GM21723 (cell line): ENCODE data around the gene CYB5D1.
A peak's percentile ranks its signal among the peaks of the same experiment; 100 is the strongest.
"Not testable (repeated sequence)": the region's sequence is repeated elsewhere in the genome, so short reads cannot be mapped to it uniquely, and the experiment has no call there.

Source experiments
- ATAC-seq: cut with Tn5 transposase; IDR thresholded peaks from one replicate; pipeline ENCODE4 v1.9.1; 2021; ENCODE audit warnings: mild to moderate bottlenecking, moderate library complexity; ENCODE audit not compliant: unreplicated experiment

CYB5D1 gene

DNA sequence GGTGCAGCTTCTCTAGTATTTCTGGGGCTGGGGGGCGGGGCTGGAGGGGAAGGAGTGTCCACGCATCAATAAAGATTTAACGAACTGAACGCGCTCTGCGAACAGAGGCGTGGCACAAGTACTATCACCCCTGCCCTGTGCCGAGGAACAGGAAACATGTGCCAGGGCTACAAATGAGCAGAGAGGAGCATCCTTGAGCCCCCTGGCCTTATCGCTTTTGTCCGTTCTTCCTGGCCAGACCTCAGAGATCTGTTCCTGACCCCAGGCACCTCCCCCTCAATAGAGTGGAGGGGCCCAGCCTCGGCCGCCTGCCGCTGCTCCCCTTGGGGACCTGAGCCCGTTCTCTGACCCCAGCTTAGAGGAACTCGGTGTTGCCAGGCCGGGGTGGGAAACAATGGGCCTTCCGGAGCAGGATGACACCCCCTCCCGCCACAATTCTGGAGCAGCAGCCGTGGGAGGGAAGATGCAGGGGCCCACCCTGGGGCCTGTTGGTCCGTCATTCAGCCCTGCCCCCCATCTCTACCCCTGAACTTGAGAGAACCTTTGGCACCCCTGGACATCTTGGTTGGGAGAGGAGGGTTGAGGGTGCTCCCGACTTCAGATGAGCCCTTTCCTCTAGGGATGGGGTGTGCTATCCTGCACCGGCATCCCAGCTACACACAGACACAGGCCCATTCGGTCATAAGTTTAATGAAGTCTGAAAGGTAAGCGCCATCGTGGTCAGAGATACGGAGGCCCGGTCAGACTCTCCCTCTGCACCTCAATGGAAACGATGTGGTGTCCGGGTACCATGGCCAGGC lies 1.6 kb upstream of the CYB5D1 start:
- ATAC-seq, result no peak

DNA sequence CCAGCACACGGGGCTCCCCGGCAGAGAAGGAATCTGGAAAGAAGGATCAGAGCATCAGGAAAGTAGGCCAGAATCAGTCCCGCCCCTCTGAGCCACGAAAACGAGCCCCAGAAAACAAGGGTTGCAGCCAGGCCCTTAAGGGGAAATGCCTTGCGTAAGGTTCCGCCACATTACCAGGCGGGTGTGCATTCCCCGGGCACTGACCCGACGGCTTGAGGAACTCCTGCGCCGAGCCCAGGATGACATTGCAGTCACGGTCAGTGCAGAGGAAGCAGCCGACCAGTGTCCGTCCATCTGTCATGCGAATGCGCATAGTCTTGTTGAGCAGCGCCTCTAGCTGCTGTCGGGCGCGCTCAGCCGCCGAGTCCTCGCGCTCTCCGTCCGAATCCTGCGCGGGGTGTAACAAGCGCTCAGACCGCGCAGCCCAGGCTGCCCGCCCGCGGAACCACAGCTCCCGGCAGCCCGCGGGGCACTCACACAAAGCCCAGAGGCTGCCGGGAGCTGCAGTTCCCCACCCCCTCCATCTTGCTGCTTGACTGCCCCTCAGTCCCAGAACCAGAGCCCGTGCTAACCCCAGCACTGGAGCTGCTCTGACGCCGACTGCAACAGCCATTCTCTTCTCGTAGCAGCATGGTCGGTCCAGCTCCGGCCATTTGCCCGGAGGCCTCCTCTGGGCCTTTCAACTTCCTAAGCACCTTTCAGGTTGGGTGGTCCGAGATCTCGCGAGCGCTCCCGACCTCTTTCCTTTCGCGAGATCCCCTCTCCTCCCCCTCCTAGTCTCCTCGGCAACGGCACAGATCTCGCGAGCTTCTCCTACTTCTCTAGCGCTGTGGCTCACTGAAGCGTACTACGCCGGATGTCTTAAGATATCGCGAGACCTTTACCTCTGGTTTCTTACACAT lies 741 bp upstream of the CYB5D1 start, which contains the start of gene NAA38:
NAA38 (minus strand) TSS at position 749 of the 902 bp plus-strand sequence; CDS start at position 653, 96 bp downstream.
- ATAC-seq, result peak; percentile 76

DNA sequence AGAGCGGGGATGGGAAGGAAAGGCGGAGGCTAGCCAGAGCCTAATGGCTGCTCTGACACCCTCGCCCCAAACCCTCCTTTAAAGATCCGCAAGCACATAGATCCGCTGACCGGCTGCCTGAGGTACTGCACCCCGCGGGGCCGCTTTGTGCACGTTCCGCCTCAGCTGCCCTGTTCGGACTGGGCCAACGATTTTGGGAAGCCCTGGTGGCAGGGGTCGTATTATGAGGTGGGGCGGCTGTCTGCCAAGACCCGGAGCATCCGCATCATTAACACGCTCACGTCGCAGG lies 663 bp downstream of the CYB5D1 start:
- no peak for ATAC-seq

DNA sequence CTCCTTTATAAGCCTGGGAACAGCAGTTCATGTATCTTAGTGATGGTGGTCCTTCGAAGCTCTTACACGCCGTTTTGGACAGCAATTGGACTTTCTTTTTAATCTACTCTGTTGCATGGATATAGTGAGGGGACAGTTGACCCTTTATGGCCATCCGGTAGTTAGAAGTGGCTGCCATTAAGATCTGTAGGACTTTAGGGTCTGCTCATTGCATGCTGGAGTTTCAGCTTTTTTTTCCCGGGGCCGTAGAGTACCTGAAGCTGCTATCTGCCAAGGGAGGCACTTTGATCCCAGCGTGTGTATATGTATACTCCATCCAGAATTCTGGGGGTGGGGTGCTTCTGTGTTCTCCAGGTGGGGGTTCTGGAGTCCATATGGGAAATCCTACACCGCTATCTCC lies 1.2 kb downstream of the CYB5D1 start:
- no peak for ATAC-seq

DNA sequence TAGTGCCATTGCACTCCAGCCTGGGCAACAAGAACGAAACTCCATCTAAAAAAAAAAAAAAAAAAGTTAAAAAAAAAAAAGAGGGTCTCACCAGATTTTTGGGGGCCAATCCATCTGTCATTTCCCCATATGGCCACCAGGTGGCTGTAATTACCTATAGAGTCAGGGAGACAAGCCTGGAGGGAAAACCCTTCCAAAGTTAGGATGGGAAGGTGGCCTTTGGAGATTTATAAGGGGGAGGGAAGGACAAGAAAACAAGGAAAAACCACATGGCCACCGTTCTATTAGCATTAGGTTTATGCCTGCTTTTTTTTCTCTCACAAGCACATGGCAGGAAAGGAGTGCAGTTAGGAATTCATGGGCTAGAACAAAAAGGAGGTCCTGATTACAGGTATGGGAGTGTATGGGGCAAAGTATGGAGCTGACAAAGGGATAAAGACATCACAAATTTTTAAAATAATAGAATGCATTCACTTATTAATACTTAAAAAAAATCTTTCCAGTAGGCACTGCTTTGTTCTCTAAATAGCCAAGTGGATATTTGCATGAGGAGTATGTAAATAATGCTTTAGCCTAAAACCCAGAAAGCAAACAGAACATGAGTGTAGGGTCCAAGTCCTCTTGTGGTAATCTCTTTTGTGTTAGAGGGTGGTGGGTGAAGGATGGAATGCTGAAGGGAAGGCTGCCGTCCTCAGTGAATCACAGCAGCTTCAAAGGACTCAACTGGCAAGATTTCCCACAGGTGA lies 5.1 kb downstream of the CYB5D1 start:
- ATAC-seq, result no peak

DNA sequence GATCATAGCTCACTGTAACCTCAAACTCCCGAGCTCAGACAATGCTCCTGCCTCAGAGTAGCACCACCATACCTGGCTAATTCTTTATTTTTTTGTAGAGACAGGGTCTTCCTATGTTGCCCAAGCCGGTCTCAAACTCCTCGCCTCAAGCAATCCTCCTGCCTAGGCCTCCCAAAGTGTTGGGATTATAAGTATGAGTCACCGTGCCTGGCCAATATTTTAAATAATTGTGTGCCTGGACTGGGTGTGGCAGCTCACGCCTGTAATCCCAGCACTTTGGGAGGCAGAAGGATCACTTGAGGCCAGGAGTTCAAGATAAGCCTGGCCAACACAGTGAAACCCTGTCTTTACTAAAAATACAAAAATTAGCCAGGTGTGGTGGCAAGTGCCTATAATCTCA lies 6.6 kb downstream of the CYB5D1 start:
- ATAC-seq, result not testable (repeated sequence)

DNA sequence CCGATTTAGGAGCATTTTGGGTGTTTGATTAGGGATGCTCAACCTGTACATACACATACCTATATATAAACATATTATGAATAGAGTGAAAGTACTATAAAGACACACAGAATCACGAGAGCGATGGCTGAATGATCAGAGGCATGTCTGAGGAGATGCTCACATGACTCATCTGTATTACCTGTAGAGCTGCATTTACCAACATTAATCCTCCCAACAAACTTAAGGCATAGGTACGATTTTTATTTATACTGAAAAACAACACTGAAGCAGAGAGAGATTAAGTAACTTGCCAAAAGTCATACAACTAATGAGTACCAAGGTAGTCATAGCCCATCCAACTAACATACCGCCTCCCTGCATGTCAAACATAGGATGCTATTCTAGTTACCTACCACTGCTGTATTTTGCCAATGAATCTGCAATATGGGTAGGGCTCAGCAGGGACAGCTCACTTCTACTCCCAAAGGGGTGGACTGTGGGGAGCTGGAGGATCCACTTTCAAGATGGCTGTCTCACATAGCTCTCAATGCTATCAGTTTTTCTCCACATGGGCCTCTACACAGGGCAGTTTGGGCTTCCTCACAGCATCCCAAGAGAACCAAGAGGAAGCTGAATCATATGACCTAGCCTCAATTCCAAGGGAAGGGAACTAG lies 7.3 kb downstream of the CYB5D1 start:
- no peak for ATAC-seq

DNA sequence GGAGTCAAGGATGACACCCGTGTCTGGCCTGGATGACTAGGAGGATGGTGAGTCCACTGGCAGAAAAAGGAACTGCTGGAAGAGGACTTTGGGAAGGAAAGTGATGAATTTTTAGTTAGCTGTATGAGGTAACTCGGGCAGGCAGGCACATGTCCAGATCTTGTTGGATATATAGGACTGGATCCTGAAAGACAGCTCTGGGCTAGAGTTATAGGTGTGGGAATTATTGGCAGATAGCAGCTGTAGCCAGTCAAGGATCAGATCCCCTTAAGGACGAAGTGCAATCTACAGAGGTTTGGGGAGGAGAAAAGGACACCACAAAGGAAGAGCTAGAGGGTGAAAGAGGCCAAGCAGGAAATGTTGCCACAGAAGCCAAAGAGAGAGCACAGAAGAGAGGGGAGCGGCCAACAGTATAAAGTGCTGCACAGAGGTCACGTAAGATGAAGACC lies 10.1 kb downstream of the CYB5D1 start:
- no peak for ATAC-seq

DNA sequence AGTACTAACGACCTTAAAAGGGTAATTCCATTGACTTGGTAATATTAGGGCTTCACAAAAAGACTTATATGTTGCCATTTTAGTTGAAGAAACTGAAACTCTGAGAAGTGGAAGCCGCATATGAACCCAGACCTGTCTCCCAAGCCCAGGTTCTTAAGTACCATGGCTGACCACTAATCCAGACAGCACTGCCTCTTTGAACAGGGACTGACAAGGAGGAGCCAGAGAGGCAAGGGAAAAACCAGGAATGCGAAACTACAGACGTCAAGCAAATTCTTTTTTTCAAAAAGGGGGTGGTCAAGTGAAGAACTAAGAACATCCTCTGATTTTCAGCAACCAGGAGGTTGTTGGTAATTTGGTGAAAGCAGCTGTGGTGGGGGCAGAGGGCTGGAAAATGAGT lies 15.2 kb downstream of the CYB5D1 start:
- no peak for ATAC-seq

DNA sequence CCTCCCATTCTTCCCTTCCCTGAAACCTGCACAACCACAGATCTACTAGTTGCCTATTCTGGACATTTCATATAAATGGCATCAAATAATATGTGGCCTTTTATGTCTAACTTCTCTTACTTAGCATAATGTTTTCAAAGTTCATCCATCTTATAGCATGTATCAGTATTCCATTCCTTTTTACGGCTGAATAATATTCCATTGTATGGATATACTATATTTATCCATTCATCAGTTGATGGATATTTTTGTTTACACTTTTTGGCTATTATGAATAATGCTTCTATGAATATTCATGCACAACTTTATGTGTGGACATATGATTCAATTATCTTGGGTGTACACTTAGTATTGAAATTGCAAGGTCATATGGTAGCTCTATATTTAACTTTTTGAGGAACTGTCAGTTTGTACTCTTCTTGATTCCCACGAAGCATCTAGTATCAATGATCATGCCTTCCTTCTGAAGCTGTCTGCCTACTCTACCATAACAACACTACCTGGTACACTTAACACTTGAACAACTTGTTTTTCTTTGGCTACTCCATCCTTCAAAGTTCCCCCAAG lies 18.1 kb downstream of the CYB5D1 start:
- ATAC-seq, result no peak

DNA sequence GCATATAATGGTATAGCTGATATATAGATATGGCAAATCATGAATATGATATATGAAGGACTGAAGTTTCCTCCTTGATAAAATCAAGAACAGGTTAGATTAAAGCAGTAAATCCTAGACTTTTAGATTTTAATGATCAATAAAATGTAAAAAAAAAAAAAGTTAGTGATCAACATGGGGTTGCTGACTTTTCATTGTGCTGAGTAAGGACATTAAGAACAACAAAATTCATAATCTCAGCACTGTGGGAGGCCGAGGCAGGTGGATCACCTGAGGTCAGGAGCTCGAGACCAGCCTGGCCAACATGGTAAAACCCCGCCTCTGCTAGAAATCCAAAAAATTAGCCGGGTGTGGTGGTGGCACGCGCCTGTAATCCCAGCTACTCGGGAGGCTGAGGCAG lies 20.4 kb downstream of the CYB5D1 start:
- no peak for ATAC-seq

DNA sequence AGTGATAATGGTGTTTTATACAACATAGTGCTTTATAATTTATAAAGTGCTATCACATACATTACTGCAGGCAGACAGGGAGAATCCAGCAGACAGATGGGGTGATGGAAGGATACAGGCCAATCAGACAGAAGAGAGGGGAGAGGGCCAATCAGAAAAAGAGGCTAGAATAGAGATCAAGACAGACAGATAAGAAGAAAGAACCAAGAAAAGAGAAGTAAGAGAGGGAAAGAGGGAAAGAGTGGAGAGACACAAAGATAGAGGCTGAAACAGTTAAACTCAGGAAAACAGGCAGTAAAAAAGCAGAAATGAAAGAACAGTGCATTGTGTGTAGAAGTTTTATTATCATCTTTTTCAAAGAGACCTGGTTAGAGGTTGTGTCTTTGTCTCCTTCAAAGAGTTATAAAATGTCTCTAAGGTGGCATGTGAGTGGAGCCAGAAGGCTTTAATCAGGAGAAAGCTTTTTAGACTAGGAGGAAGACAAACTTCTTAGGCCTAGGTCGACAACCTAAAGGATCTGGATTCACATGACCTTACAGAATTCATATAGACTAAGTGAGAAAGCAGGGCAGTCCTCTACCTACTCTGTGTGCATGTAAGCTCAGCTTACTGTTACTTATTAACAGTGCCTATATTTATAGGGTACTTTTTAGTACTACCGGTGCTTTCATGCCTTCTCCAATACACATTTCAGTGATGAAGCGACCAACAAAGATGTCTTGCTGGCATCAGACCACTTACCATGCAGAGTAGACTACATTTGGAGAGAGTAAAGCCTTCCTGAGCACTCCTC lies 22.5 kb downstream of the CYB5D1 start:
- ATAC-seq, result no peak

DNA sequence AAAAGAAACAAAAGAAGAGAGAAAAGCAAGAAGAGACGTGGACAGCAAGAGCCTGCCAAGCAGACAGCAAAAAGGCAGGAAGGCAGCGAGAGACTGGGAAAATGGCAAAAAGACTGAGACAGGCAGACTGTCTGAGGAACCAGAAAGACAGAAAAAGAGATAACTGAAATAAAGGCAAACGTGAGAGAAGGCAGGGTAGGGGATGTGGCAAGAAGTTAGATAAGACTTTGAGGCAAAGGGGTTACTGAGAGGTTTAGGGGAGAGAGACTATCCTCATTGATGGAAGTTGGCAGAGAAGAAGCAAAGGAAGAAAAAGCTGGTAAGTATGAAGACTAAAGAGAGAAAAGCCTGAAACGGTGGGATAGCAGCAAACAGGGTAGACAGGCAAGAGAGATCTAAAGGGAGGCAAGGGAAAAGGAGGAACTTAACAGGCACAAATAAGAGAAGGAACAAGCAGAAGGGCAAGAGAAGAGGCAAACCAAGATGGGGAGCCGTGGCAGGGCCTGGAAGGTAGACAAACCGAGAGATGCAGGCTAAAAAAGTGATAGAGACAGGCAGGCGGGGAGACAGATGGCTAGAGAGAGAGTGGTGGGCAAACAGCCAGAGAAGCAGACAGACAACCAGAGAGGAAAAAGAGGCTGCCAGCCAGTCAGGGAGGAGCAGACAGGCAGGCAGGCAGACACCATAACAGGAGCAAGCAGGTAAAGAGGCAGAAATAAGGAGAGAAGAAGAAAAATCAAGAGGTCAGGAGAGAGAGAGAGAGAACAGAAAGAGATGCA lies 23.7 kb downstream of the CYB5D1 start:
- no peak for ATAC-seq

DNA sequence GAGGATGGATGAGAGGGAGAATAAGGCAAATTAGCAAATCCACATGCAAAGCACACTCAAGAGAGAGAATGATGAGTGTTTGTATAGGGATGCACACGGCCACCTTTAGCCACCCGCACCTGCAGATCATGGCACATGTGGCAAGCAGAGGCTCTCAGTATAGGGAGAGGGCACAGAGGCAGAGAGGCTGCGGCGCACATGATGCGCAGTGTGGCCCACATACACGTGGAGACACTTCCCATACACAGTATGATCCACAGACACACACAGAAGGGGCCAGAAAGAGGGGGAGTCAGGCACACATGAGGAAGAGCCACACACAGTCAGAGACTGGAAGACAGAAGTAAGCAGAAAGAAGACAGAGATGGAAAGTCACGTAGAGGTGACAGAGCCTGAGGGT lies 24.3 kb downstream of the CYB5D1 start:
- no peak for ATAC-seq

DNA sequence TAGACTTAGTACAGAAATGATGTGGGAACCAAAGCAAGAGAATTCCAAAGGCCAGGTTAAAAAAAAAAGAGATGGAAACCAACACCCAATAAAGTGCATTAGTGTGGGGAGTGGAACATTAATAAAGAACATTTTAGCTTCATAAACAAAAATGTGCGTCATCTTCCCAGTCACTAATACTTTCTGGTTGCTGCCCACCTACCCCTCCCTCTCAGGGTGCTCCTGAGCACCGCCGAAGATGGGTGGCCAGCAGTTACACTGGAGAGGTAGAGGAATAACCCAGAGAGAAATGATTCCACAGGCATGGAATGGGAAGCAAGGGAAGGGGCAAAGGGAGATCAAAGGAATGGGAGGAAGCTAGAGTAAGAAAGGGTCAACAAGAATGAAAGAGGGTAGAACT lies 24.8 kb downstream of the CYB5D1 start:
- no peak for ATAC-seq

DNA sequence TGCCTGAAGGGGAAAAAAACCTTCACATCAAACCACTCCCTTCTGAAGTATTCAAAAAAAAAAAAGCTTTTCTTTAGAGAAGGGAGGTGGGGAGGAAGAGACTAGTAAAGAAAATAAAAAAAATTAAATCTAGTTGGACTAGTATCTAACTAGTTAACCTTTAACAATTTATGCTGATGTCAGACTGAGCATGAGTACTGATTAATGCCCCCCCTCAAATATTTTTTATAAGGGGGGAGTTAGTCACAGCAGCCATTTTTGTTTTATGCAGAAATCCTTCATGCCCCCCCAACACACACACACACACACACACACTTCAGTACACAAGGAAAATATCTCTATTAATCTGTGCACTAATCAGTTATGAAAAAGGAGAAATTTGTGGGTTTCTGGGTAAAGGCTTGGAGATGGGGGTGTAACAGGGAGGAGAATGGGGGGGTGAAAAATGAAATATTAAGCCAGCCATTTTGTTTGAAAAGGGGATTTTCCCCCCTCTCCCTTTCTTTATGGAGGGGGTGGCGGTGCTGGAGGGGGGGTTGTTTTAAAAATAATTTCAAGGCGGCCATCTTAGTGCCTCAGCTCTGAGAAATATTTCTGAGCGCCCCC lies 26.1 kb downstream of the CYB5D1 start:
- no peak for ATAC-seq

DNA sequence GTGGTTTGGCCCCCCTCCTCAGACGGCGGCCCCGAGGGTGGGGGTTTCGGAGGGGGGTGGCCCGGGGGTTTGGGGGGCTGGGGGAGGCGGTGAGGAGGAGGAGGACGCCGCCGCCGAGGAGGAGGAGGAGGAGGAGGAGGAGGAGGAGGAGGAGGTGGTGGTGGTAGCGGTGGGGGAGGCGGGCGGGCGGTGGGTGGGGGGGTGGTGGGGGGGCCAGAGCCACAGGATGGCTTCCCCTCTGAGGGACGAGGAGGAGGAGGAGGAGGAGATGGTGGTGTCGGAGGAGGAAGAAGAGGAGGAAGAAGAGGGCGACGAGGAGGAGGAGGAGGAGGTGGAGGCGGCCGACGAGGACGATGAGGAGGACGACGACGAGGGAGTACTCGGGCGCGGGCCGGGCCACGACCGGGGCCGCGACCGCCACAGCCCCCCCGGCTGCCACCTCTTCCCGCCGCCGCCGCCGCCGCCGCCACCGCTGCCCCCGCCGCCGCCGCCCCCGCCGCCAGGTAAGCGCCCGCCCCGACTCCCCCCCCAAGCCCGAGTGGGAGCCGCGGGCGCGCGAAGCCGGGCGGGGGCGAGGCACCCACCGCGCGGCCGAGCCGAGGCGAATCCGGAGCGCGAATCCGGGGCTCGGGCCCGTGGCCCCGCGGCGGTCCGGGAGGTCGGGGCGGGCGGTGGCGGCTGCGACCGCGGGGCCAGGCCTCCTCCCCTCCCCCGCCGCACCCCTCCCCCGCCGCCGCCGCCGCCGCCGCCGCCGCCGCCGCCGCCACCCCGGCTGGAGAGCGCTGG lies 27.0 kb downstream of the CYB5D1 start:
- ATAC-seq, result no peak
